ENCODE data around the gene MRAP.

MRAP gene

GRCh38 chr21:32338209-32338921, 39.7 kb downstream of the MRAP start:
- Mint-ChIP-seq H3K4me1 (ENCODE audit: low read depth) (no peaks in the 10 kb centered on the region), H3K27me3 (ENCODE audit: low read depth) (no peaks in the 10 kb centered on the region), H3K27ac (no peak overlapping the region), H3K4me3 (no peak overlapping the region), H3K9me3 (no peaks in the 10 kb centered on the region), H3K36me3 (ENCODE audit: low read depth) (peaks cover 46% of the 10 kb centered on the region)

- Mint-ChIP-seq H3K27me3 (ENCODE audit: low read depth) (no peaks in the 10 kb centered on the region), H3K4me1 (ENCODE audit: low read depth) (no peaks in the 10 kb centered on the region), H3K9me3 (peaks cover 12% of the 10 kb centered on the region), H3K27ac (no peak overlapping the region), H3K36me3 (ENCODE audit: low read depth) (peaks cover 56% of the 10 kb centered on the region), H3K4me3 (no peak overlapping the region)
Measured at GRCh38 chr21:32340863-32341848, 42.5 kb downstream of the MRAP start.

GRCh38 chr21:32346951-32347350, 48.3 kb downstream of the MRAP start:
- Mint-ChIP-seq H3K4me1 (ENCODE audit: low read depth) (peaks cover 4% of the 10 kb centered on the region), H3K27ac (no peak overlapping the region), H3K27me3 (ENCODE audit: low read depth) (no peaks in the 10 kb centered on the region), H3K4me3 (no peak overlapping the region), H3K36me3 (ENCODE audit: low read depth) (peaks cover 53% of the 10 kb centered on the region), H3K9me3 (peaks cover 12% of the 10 kb centered on the region)

- peaks cover 56% of the 10 kb centered on the region for H3K36me3 Mint-ChIP-seq (ENCODE audit: low read depth)
- H3K9me3 Mint-ChIP-seq, result peaks cover 12% of the 10 kb centered on the region
- peaks cover 4% of the 10 kb centered on the region for H3K4me1 Mint-ChIP-seq (ENCODE audit: low read depth)
- H3K27ac Mint-ChIP-seq, result no peak overlapping the region
- H3K27me3 Mint-ChIP-seq (ENCODE audit: low read depth), result no peaks in the 10 kb centered on the region
- H3K4me3 Mint-ChIP-seq, result no peak overlapping the region
Measured at GRCh38 chr21:32347351-32347750, 48.7 kb downstream of the MRAP start.

GRCh38 chr21:32347977-32348376, 49.3 kb downstream of the MRAP start:
- Mint-ChIP-seq H3K36me3 (ENCODE audit: low read depth) (peaks cover 56% of the 10 kb centered on the region), H3K4me3 (no peak overlapping the region)

GRCh38 chr21:32348604-32349332, 50.1 kb downstream of the MRAP start:
- H3K4me1 Mint-ChIP-seq (ENCODE audit: low read depth), result peaks cover 4% of the 10 kb centered on the region
- peaks cover 55% of the 10 kb centered on the region for H3K36me3 Mint-ChIP-seq (ENCODE audit: low read depth)
- H3K9me3 Mint-ChIP-seq, result peaks cover 12% of the 10 kb centered on the region
- no peak overlapping the region for H3K4me3 Mint-ChIP-seq
- H3K27me3 Mint-ChIP-seq (ENCODE audit: low read depth), result no peaks in the 10 kb centered on the region
- H3K27ac Mint-ChIP-seq, result no peak overlapping the region

More at GRCh38 chr21:32347977-32348376, 49.3 kb downstream of the MRAP start:
- Mint-ChIP-seq H3K4me1 (ENCODE audit: low read depth) (peaks cover 4% of the 10 kb centered on the region), H3K9me3 (peaks cover 12% of the 10 kb centered on the region), H3K27ac (no peak overlapping the region), H3K27me3 (ENCODE audit: low read depth) (no peaks in the 10 kb centered on the region)

- Mint-ChIP-seq H3K9me3 (peaks cover 9% of the 10 kb centered on the region), H3K4me1 (ENCODE audit: low read depth) (peaks cover 4% of the 10 kb centered on the region), H3K27ac (no peak overlapping the region), H3K4me3 (no peak overlapping the region), H3K36me3 (ENCODE audit: low read depth) (peaks cover 57% of the 10 kb centered on the region), H3K27me3 (ENCODE audit: low read depth) (no peaks in the 10 kb centered on the region)
Measured at GRCh38 chr21:32349333-32349944, 50.8 kb downstream of the MRAP start.

- Mint-ChIP-seq H3K27ac (no peak overlapping the region), H3K4me3 (no peak overlapping the region), H3K36me3 (ENCODE audit: low read depth) (peaks cover 53% of the 10 kb centered on the region), H3K9me3 (no peaks in the 10 kb centered on the region), H3K27me3 (ENCODE audit: low read depth) (no peaks in the 10 kb centered on the region), H3K4me1 (ENCODE audit: low read depth) (peaks cover 4% of the 10 kb centered on the region)
Measured at GRCh38 chr21:32350211-32350980, 51.7 kb downstream of the MRAP start.

- H3K4me3 Mint-ChIP-seq, result no peak overlapping the region
- no peaks in the 10 kb centered on the region for H3K9me3 Mint-ChIP-seq
- H3K27me3 Mint-ChIP-seq (ENCODE audit: low read depth), result no peaks in the 10 kb centered on the region
- H3K27ac Mint-ChIP-seq, result no peak overlapping the region
- peaks cover 4% of the 10 kb centered on the region for H3K4me1 Mint-ChIP-seq (ENCODE audit: low read depth)
- peaks cover 50% of the 10 kb centered on the region for H3K36me3 Mint-ChIP-seq (ENCODE audit: low read depth)
Measured at GRCh38 chr21:32350981-32351380, 52.3 kb downstream of the MRAP start.

GRCh38 chr21:32351428-32351827, 52.8 kb downstream of the MRAP start:
- no peak overlapping the region for H3K27ac Mint-ChIP-seq
- H3K4me1 Mint-ChIP-seq (ENCODE audit: low read depth), result peaks cover 4% of the 10 kb centered on the region
- H3K9me3 Mint-ChIP-seq, result no peaks in the 10 kb centered on the region
- H3K36me3 Mint-ChIP-seq (ENCODE audit: low read depth), result peaks cover 46% of the 10 kb centered on the region
- H3K4me3 Mint-ChIP-seq, result no peak overlapping the region
- no peaks in the 10 kb centered on the region for H3K27me3 Mint-ChIP-seq (ENCODE audit: low read depth)

- no peak overlapping the region for H3K27ac Mint-ChIP-seq
- H3K4me3 Mint-ChIP-seq, result no peak overlapping the region
- H3K9me3 Mint-ChIP-seq, result no peaks in the 10 kb centered on the region
- H3K4me1 Mint-ChIP-seq (ENCODE audit: low read depth), result peaks cover 4% of the 10 kb centered on the region
- no peaks in the 10 kb centered on the region for H3K27me3 Mint-ChIP-seq (ENCODE audit: low read depth)
- H3K36me3 Mint-ChIP-seq (ENCODE audit: low read depth), result peaks cover 46% of the 10 kb centered on the region
Measured at GRCh38 chr21:32352526-32352925, 53.9 kb downstream of the MRAP start.

- H3K27ac Mint-ChIP-seq, result no peak overlapping the region
- H3K27me3 Mint-ChIP-seq (ENCODE audit: low read depth), result no peaks in the 10 kb centered on the region
- peaks cover 42% of the 10 kb centered on the region for H3K36me3 Mint-ChIP-seq (ENCODE audit: low read depth)
- peaks cover 4% of the 10 kb centered on the region for H3K4me1 Mint-ChIP-seq (ENCODE audit: low read depth)
- no peaks in the 10 kb centered on the region for H3K9me3 Mint-ChIP-seq
- no peak overlapping the region for H3K4me3 Mint-ChIP-seq
Measured at GRCh38 chr21:32353002-32353711, 54.5 kb downstream of the MRAP start.

- H3K9me3 Mint-ChIP-seq, result no peaks in the 10 kb centered on the region
- H3K4me1 Mint-ChIP-seq (ENCODE audit: low read depth), result no peaks in the 10 kb centered on the region
- H3K27me3 Mint-ChIP-seq (ENCODE audit: low read depth), result no peaks in the 10 kb centered on the region
- H3K4me3 Mint-ChIP-seq, result no peak overlapping the region
- peaks cover 43% of the 10 kb centered on the region for H3K36me3 Mint-ChIP-seq (ENCODE audit: low read depth)
- H3K27ac Mint-ChIP-seq, result no peak overlapping the region
Measured at GRCh38 chr21:32356874-32357395, 58.3 kb downstream of the MRAP start.
